ENCODE data around the gene MAN1C1. TPM values are rescaled to one million over a fixed set of nuclear protein-coding genes. Genes with fewer than 3 reads are reported as not detected.

The MAN1C1 gene
- total RNA-seq, 1 experiment from 2014 or later: 9.3 TPM

GRCh38 chr1:25747046-25747719 is 130.6 kb downstream of the MAN1C1 start:
- Histone ChIP-seq H3K18ac (ENCODE audit: insufficient read length, low read depth, low read length) (peak overlapping the region; percentile 21), H3K23me2 (ENCODE audit: insufficient read length, low read depth, low read length, poor library complexity, severe bottlenecking) (no peaks in the 10 kb centered on the region), H2BK20ac (ENCODE audit: low read depth, low read length, poor library complexity, severe bottlenecking) (no peak overlapping the region), H3T11ph (ENCODE audit: low read length) (no peak overlapping the region), H3K4me2 (ENCODE audit: insufficient read depth, insufficient read length, low read length) (no peak overlapping the region), H2AK5ac (ENCODE audit: insufficient read length, low read length) (no peak overlapping the region), H3K79me2 (ENCODE audit: insufficient read depth, low read length) (no peaks in the 10 kb centered on the region), H2BK5ac (ENCODE audit: insufficient read length, low read length) (no peak overlapping the region), H3K27ac (ENCODE audit: insufficient read length, low read depth, low read length) (no peak overlapping the region), H3K4ac (ENCODE audit: low read depth, low read length) (no peak overlapping the region), H3K79me1 (ENCODE audit: insufficient read depth, low read depth, low read length, poor library complexity, severe bottlenecking) (no peaks in the 10 kb centered on the region), H4K8ac (replicated peaks; ENCODE audit: insufficient read length, low read depth, low read length) (no peak overlapping the region), H3K4me1 (ENCODE audit: insufficient read depth, low read length) (peaks cover 5% of the 10 kb centered on the region; the same call in 1 of the 2 replicates), H3K56ac (ENCODE audit: insufficient read length, low read depth, low read length) (no peak overlapping the region), H3K9ac (ENCODE audit: extremely low read depth, insufficient read length, low read length) (no peak overlapping the region), H3K23ac (ENCODE audit: insufficient read length, low read depth, low read length) (no peak overlapping the region), H4K20me1 (ENCODE audit: control insufficient read depth, insufficient read depth, insufficient read length) (no peaks in the 10 kb centered on the region), H4K5ac (ENCODE audit: insufficient read length, low read depth, low read length) (no peak overlapping the region), H3K9me3 (ENCODE audit: control insufficient read depth, low read depth, low read length) (no peaks in the 10 kb centered on the region), H3K14ac (ENCODE audit: insufficient read depth, low read length) (peak overlapping the region; percentile 16; the same call in 1 of the 2 replicates), H2BK15ac (ENCODE audit: low read depth, low read length) (no peak overlapping the region), H2BK120ac (ENCODE audit: low read depth, low read length, poor library complexity, severe bottlenecking) (no peak overlapping the region), H3K27me3 (ENCODE audit: insufficient read depth, low read length) (no peaks in the 10 kb centered on the region), H4K91ac (ENCODE audit: insufficient read length, low read depth, low read length) (no peak overlapping the region), H2AFZ (ENCODE audit: low read length) (no peak overlapping the region), H2BK12ac (ENCODE audit: insufficient read length, low read depth, low read length) (no peak overlapping the region)
- no peaks in the 10 kb centered on the region; the same call in 1 of the 2 replicates for H3K27me3 Mint-ChIP-seq (ENCODE audit: low read depth)
- WGBS (ENCODE audit: extremely low coverage, insufficient read length, low lambda C conversion rate): no CpG with 5 or more reads among the region's 12 CpGs
- no peak overlapping the region for H3K4me3 Mint-ChIP-seq
- H3K27ac Mint-ChIP-seq: peak overlapping the region in 2 of 3 experiments; percentile 59 to 82; a peak in 3 of 7 replicates
- no peak for TF ChIP-seq CTCF (conservative IDR thresholded peaks at IDR 0.05)
- no peaks in the 10 kb centered on the region for H3K9me3 Mint-ChIP-seq
- H3K4me1 Mint-ChIP-seq: peaks cover 44 to 49% of the 10 kb centered on the region in 2 experiments
- no peaks in the 10 kb centered on the region; a peak in 1 of 7 replicates for H3K36me3 Mint-ChIP-seq (ENCODE audit: insufficient read depth in 1 of 3, low read depth in 3 of 3)
- DNase-seq: no peak
